HFF-Myc (cell line): Measurements from ENCODE around the gene CMTM1.

Source experiments
- DNase-seq: peaks from one replicate; pipeline ENCODE4 v3.0.0-alpha.2; 2011; ENCODE audit warnings: low read depth; ENCODE audit errors: extremely low read depth
- H3K4me3 ChIP-seq: replicated peaks from 2 replicates; pipeline ENCODE4 v1.5.1; 2011; ENCODE audit warnings: low read depth, mild to moderate bottlenecking, control low read depth, low read length
- TF ChIP-seq, protein P1 (sequence below): IDR thresholded peaks from 2 replicates; pipeline ENCODE4 v1.5.1; 2012; ENCODE audit warnings: mild to moderate bottlenecking, low read depth, low read length, control low read depth; ENCODE audit errors: missing control alignments

The CMTM1 gene

GRCh38 chr16:66572356-66572755 lies 6.1 kb downstream of the CMTM1 start:
- H3K4me3 ChIP-seq, result no peak overlapping the region
- DNase-seq, result no peak
- TF ChIP-seq, protein P1, sequence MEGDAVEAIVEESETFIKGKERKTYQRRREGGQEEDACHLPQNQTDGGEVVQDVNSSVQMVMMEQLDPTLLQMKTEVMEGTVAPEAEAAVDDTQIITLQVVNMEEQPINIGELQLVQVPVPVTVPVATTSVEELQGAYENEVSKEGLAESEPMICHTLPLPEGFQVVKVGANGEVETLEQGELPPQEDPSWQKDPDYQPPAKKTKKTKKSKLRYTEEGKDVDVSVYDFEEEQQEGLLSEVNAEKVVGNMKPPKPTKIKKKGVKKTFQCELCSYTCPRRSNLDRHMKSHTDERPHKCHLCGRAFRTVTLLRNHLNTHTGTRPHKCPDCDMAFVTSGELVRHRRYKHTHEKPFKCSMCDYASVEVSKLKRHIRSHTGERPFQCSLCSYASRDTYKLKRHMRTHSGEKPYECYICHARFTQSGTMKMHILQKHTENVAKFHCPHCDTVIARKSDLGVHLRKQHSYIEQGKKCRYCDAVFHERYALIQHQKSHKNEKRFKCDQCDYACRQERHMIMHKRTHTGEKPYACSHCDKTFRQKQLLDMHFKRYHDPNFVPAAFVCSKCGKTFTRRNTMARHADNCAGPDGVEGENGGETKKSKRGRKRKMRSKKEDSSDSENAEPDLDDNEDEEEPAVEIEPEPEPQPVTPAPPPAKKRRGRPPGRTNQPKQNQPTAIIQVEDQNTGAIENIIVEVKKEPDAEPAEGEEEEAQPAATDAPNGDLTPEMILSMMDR, result no peak

- no peak for DNase-seq
- H3K4me3 ChIP-seq, result no peak overlapping the region
- TF ChIP-seq, protein P1, result no peak
These were observed 7.8 kb downstream of the CMTM1 start for GRCh38 chr16:66574081-66574480.

DNA sequence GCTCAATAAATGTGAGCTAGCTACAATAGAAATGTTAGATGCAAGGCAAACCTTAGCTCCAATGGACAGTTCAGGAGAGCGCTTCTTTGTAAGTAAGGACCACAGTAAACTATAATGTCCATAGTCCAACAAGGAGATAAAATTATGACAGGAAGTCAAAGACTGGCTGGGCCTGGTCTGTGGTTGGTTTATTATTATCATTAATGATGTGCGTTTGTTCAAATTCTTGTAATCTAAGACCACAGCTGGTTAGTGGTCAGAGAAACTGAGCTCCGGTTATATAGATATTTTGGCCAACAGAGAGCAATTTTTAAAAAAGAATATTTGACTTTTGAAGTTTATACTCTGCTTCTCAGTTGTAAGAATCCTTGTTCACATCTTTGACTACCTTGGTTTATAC lies 8.3 kb downstream of the CMTM1 start:
- DNase-seq, result no peak
- TF ChIP-seq, protein P1, result no peak
- H3K4me3 ChIP-seq, result no peak overlapping the region

DNA sequence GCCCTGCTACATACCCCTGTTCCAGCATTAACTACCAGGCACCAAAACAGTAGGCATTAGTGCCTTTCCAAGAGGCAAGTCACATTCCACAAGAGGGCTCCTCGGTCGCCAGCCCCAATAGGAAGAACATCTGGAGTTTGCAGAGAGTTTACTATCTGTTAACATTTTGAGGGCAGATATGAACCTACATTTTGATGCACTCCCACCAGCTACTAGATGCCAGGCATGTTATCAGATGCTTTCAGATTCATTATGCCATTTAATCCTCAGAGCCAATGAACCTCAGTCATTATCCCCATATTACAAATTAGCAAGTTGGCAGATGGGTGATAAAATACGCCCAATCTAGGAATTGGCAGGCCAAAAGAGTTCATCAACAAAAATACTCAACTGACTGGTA lies 8.8 kb downstream of the CMTM1 start:
- TF ChIP-seq, protein P1, result no peak
- H3K4me3 ChIP-seq, result no peak overlapping the region
- no peak for DNase-seq

DNA sequence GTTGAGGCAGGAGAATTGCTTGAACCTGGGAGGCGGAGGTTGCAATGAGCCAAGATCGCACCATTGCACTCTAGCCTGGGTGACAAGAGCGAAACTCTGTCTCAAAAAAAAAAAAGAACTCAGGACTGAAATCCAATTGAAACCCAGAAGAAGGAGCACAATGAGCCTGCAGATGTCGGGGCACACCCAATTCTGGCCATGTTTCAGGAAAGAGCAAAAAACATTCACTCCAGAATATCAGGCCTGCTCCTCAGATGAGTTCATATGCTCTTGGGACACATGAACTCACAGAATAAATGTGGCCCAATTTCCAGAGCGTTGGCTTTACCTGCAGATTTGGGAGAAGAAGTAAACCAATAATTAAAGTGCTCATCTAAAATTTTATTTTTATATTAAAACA lies 10.1 kb downstream of the CMTM1 start:
- DNase-seq, result no peak
- H3K4me3 ChIP-seq, result no peak overlapping the region
- TF ChIP-seq, protein P1, result no peak

GRCh38 chr16:66578651-66579531 lies 12.7 kb downstream of the CMTM1 start, which contains the start of gene CMTM2:
Gene CMTM2 (plus strand): TSS chr16:66579463. CDS start chr16:66579608, 145 bp downstream.
- 0 out of 2 replicates have a peak within 1 kb of the TSS, but pooled peaks have one; percentile 5 for H3K4me3 ChIP-seq
- DNase-seq, result no peak
- TF ChIP-seq, protein P1, result no peak
